HS-5 (cell line): ENCODE measurements around the gene WDFY2.
"Not testable (repeated sequence)": the region's sequence is repeated elsewhere in the genome, so short reads cannot be mapped to it uniquely, and the experiment has no call there.

Experiments
- DNase-seq: peaks from one replicate; pipeline ENCODE4 v3.0.0-alpha.2; 2012; ENCODE audit warnings: low read depth

WDFY2 gene

DNA sequence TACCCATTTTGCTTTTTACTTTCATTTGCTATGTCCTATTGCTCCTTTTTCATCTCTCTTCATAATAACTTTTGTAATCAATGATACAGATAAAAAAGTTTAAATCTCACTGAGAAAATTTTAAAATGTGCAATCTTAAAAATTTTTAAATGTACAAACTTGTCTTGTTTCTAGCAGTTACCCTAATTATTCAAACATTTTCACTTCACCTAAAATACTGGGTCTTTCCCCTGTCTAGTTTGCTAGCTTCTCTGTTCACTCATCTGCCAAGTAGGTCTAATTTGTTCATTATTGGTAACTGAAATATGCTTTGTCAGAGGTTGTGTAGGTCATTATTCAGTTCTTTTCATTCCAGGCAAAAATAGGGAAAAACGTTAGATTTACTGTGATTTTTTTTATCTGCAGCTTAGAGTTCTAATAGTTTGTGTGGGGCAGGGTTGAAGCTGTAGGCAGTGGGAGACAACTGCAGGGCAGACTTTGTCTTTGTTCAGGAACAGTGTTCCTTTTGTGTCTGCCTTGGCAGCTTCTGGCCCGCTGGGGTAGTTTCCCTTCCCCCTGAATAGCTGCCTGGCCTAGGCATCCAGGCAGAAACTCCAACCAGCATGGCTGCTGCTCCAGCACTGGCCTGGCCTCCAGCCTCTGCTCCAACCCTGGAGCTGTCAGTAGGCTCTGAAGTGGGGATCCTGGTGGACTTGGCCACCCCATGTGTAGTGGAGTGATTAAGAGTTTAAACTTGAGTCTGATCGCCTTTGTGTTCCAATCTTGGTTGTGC lies 48.5 kb downstream of the WDFY2 start:
- no peak for DNase-seq

DNA sequence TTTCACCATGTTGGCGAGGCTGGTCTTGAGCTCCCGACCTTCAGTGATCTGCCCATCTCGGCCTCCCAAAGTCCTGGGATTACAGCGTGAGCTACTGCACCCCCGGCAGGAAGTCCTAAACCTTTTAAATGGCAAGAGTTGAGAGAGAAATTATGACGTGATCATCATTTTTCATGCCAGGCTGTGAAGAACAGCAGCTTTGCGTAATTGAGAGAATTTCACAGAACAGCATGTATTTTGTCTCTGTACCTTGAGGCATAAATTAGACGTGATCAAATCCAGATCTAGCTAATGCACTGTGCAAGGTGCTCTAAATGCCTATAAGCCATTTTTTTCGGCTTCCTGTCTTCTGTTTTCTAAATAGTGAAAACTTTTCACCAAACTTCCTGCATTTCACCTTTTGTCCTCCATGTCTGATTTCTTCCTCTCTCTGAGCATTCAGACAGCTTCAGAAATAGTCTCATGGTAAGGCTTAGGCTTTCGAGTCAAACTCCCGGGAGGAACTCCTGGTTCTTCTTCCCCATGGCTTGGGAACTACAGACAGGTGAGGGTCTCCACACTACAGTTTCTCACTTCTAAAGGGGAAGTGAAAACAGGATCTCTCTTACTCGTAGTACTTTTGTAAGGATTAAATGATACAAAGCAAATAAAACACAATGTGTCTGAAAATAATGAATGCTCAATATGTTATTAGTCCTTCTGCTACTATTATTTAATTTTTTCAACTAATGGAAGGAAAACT lies 51.0 kb downstream of the WDFY2 start:
- no peak for DNase-seq

- DNase-seq = no peak
Observed at GRCh38 chr13:51636349-51636890, 52.2 kb downstream of the WDFY2 start.

- DNase-seq = no peak
Observed at GRCh38 chr13:51637852-51638215, 53.6 kb downstream of the WDFY2 start.

GRCh38 chr13:51638216-51638871 lies 54.1 kb downstream of the WDFY2 start:
- DNase-seq = no peak

DNA sequence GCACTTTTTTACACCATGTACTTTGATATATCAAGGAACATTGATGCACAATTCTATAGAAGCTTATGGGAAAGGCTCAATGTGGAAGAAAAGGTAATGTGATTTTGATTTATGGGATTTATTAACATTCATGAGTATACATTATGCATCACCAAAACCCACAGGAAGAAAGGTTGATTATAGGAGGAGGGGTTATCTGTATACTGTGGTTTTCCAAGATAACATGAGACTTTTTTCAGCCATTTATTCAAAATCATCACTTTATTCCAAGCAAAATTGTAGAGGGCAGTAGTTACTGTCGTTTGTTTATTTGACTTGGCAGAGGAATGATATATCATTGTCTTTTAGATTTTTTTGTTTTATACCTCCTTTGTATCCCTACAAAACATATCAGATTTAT lies 54.9 kb downstream of the WDFY2 start:
- no peak for DNase-seq

DNA sequence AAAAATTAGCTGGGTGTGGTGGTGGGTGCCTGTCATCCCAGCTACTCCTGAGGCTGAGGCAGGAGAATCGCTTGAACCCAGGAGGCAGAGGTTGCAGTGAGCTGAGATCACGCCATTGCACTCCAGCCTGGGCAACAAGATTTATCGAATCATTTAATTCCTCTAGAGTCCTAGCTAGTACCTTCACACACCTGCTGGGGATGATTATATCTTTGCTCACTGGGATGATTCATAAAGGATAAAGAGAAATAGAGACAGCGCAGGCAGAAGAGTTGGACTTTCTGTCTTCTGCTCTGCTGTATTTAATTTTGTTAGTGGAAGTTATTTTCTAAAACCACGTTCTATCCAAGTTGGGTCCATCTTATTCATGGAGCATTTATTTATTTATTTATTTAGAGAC lies 56.4 kb downstream of the WDFY2 start:
- not testable (repeated sequence) for DNase-seq

DNA sequence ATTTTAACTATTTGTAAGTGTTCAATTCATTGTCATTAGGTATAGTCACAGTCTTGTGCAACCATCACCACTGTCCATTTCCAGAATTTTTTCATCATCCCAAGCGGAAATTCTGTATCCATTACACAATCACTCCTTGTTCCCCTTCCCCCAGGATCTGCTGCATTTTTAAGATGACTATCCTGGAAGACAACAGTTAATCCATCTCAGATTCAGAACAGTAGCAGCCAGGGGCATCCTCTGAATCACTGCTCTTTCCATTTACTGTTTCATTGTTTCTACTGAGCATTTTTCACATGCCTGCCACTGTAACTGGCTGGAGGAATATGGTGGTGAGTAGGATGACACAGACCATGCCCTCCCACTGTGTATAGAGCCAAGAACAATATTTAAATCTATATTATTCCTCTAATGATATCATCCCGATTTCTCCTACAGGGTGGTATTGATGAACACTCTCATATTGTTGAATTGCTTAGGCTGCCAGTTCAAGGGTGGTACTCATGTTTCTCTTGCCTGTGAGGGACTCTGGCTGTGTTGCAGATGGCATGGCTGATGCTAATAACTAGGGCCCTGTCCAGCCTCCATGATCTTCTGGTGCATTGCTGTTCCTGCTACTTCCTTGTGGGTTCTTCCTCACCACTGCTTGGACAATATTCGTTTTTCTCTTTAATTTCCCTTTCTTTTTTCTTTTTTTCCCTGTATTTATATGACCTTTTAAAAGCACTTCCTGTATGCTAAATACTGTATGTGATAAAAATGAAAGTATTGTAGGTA lies 59.0 kb downstream of the WDFY2 start:
- peak; percentile 88 for DNase-seq

- no peak for DNase-seq
Observed at GRCh38 chr13:51643882-51644281, 59.6 kb downstream of the WDFY2 start.

GRCh38 chr13:51644654-51645053 lies 60.4 kb downstream of the WDFY2 start:
- DNase-seq = no peak

GRCh38 chr13:51645154-51645650 lies 60.9 kb downstream of the WDFY2 start:
- DNase-seq = no peak

GRCh38 chr13:51645761-51646670 lies 61.8 kb downstream of the WDFY2 start:
- no peak for DNase-seq

- DNase-seq = no peak
Observed at GRCh38 chr13:51647067-51647466, 62.8 kb downstream of the WDFY2 start.

DNA sequence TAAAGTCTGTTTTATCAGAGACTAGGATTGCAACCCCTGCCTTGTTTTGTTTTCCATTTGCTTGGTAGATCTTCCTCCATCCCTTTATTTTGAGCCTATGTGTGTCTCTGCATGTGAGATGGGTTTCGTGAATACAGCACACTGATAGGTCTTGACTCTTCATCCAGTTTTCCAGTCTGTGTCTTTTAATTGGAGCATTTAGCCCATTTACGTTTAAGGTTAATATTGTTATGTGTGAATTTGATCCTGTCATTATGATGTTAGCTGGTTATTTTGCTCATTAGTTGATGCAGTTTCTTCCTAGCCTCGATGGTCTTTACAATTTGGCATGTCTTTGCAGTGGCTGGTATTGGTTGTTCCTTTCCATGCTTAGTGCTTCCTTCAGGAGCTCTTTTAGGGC lies 67.9 kb downstream of the WDFY2 start:
- not testable (repeated sequence) for DNase-seq

- no peak for DNase-seq
Observed at GRCh38 chr13:51659276-51660127, 75.2 kb downstream of the WDFY2 start.

GRCh38 chr13:51660813-51661212 lies 76.6 kb downstream of the WDFY2 start:
- DNase-seq = no peak

DNA sequence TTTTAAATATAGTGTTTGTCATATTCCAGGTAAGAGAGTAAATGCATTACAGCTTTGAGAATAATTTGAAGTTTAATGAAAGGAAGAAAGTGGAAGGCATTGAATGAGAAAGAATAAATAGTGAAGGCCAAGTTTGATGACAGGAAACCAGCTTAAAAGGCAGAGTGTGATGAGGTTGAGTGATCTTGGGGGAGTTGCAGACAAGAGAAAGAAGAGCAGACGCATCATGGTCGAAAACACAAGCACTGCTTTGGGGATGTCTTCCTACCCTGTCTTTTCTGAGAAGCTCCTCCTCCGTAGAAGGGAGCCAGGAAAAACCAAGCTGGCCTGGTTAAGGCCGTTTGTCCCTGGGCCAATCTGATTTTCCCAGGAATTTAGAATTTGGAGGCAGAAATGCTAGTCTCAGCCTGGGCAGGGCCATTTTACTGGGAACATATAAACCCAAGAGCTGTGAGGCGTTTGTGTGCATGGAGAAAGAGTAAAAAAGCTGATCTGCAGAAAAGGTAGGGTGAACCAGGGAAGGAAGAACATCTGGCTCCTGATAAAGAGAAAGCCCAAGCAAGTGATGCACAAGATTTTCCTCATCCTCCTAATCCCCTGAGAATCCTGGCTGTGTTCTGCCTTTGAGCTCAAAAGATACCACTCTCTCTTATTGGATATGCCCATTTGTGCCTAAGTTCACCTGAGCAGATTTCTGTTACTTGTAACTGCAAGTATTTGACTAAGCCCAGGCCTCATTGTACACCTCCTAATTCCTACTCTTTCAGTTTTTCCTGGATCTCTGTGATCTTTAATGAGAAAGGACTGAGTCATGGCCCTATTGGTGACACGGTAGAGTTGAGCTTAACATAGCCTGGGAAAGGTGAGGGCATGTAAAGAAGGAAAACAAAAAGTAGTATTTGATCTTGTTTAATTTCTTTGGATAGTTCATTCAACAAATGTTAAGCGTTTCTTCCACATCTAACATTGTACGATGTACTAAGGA lies 80.0 kb downstream of the WDFY2 start:
- DNase-seq = no peak

- DNase-seq = no peak
Observed at GRCh38 chr13:51665456-51665855, 81.2 kb downstream of the WDFY2 start.

GRCh38 chr13:51666374-51666773 lies 82.1 kb downstream of the WDFY2 start:
- no peak for DNase-seq
